Tibial artery (tissue), 4 donors: ENCODE data around the gene PXYLP1.

Experiments used
- DNase-seq, 2 donors: peaks; one replicate each; pipeline ENCODE4 v3.0.0-alpha.2; 2019
- H3K27ac ChIP-seq, 2 donors: fragments of 200-600 bp; sonication (generic) in 1 of 2; 1 replicate in 1 of 2; 2 replicates in 1 of 2; pipeline ENCODE4 v1.5.1; 2018 to 2019; ENCODE audit warnings: mild to moderate bottlenecking in 1 of 2
- H3K27me3 ChIP-seq, 2 donors: fragments of 200-600 bp; sonication (generic) in 1 of 2; one replicate each; pipeline versions ENCODE4 v1.5.1 to v1.6.0; 2016 to 2019
- H3K36me3 ChIP-seq, 3 donors: fragments of 200-600 bp; sonication (generic) in 2 of 3; one replicate each; pipeline ENCODE4 v1.5.1; 2016 to 2019; ENCODE audit warnings: mild to moderate bottlenecking in 2 of 3
- H3K4me1 ChIP-seq, 4 donors: fragments of 200-600 bp; sonication (generic) in 2 of 4; 1 replicate in 3 of 4; 2 replicates in 1 of 4; pipeline ENCODE4 v1.5.1; 2016 to 2019
- H3K4me3 ChIP-seq, 2 donors: fragments of 200-600 bp; sonication (generic) in 1 of 2; 1 replicate in 1 of 2; 2 replicates in 1 of 2; pipeline ENCODE4 v1.5.1; 2018 to 2019; ENCODE audit warnings: mild to moderate bottlenecking in 2 of 2
- H3K9me3 ChIP-seq, 3 donors: fragments of 200-600 bp; sonication (generic) in 1 of 3; one replicate each; pipeline ENCODE4 v1.5.1; 2016 to 2019
- intact Hi-C: fragments of 100-400 bp; cut with DNase I; formaldehyde crosslinking; loops from one replicate; pipeline ENCODE4 v1.15.0; 2023; ENCODE audit warnings: low total_unique reads
- TF ChIP-seq, protein P1 (sequence below), 2 experiments: fragments of 200-600 bp in 1 of 2; fragments of 450-650 bp in 1 of 2; IDR thresholded peaks; one replicate each; pipeline ENCODE4 v1.5.1; 2017 to 2019; ENCODE audit warnings: antibody characterized with exemption in 2 of 2, mild to moderate bottlenecking in 1 of 2, moderate library complexity in 1 of 2

The PXYLP1 gene

GRCh38 chr3:141223673-141224166 is 7.9 kb upstream of the PXYLP1 start:
- Histone ChIP-seq H3K4me3 (no peak overlapping the region), H3K4me1 (no peaks in the 10 kb centered on the region), H3K27ac (no peak overlapping the region), H3K9me3 (peaks cover 0 to 6% (median 0%) of the 10 kb centered on the region in 3 donors), H3K27me3 (no peaks in the 10 kb centered on the region), H3K36me3 (no peaks in the 10 kb centered on the region)
- TF ChIP-seq, protein P1, sequence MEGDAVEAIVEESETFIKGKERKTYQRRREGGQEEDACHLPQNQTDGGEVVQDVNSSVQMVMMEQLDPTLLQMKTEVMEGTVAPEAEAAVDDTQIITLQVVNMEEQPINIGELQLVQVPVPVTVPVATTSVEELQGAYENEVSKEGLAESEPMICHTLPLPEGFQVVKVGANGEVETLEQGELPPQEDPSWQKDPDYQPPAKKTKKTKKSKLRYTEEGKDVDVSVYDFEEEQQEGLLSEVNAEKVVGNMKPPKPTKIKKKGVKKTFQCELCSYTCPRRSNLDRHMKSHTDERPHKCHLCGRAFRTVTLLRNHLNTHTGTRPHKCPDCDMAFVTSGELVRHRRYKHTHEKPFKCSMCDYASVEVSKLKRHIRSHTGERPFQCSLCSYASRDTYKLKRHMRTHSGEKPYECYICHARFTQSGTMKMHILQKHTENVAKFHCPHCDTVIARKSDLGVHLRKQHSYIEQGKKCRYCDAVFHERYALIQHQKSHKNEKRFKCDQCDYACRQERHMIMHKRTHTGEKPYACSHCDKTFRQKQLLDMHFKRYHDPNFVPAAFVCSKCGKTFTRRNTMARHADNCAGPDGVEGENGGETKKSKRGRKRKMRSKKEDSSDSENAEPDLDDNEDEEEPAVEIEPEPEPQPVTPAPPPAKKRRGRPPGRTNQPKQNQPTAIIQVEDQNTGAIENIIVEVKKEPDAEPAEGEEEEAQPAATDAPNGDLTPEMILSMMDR (IDR thresholded peaks at IDR 0.05), result no peak
- intact Hi-C loops, result no loop called here
- no peak for DNase-seq

GRCh38 chr3:141225939-141226338 is 5.7 kb upstream of the PXYLP1 start:
- peaks cover 0 to 6% (median 3%) of the 10 kb centered on the region in 4 donors for H3K4me1 ChIP-seq
- no peaks in the 10 kb centered on the region for H3K27me3 ChIP-seq
- intact Hi-C loops, result no loop called here
- peaks cover 0 to 6% (median 0%) of the 10 kb centered on the region in 3 donors for H3K9me3 ChIP-seq
- H3K27ac ChIP-seq, result no peak overlapping the region
- H3K36me3 ChIP-seq, result no peaks in the 10 kb centered on the region
- no peak overlapping the region for H3K4me3 ChIP-seq
- TF ChIP-seq, protein P1 (IDR thresholded peaks at IDR 0.05), result no peak
- DNase-seq, result no peak

GRCh38 chr3:141227216-141227615 is 4.4 kb upstream of the PXYLP1 start:
- no peak for DNase-seq
- Histone ChIP-seq H3K27me3 (no peaks in the 10 kb centered on the region), H3K4me1 (peaks cover 0 to 10% (median 7%) of the 10 kb centered on the region in 4 donors), H3K36me3 (no peaks in the 10 kb centered on the region), H3K9me3 (peaks cover 0 to 6% (median 0%) of the 10 kb centered on the region in 3 donors), H3K27ac (no peak overlapping the region), H3K4me3 (no peak overlapping the region)
- TF ChIP-seq, protein P1 (IDR thresholded peaks at IDR 0.05), result no peak
- intact Hi-C loops, result no loop called here

GRCh38 chr3:141227752-141228151 is 3.9 kb upstream of the PXYLP1 start:
- Histone ChIP-seq H3K9me3 (peaks cover 0 to 6% (median 0%) of the 10 kb centered on the region in 3 donors), H3K36me3 (no peaks in the 10 kb centered on the region), H3K27ac (no peak overlapping the region), H3K27me3 (no peaks in the 10 kb centered on the region), H3K4me3 (no peak overlapping the region), H3K4me1 (peaks cover 0 to 15% (median 9%) of the 10 kb centered on the region in 4 donors)
- TF ChIP-seq, protein P1 (IDR thresholded peaks at IDR 0.05), result no peak
- intact Hi-C loops, result no loop called here
- DNase-seq, result no peak

DNA sequence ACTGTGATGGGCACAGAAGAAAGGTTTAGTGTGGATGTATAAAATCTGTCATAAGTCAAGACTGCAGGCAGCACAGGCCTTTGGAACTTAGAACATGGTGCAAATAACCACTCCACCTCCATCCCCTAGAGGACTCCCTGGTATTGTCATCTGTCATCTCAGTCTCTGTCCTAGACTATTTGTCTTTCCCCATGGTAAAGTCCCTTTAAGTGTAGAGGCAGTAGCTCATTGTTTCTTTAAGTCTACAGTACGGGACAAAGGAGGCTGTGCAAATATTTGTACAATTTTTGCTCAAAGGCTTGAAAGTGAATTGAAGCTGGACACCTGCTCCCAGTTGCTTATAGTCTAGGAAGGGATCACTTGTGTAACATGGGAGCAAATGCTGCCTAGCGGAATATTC is 3.2 kb upstream of the PXYLP1 start:
- H3K9me3 ChIP-seq, result peaks cover 0 to 4% (median 0%) of the 10 kb centered on the region in 3 donors
- no peaks in the 10 kb centered on the region for H3K36me3 ChIP-seq
- no peak overlapping the region for H3K27ac ChIP-seq
- DNase-seq, result no peak
- TF ChIP-seq, protein P1 (IDR thresholded peaks at IDR 0.05), result no peak
- H3K27me3 ChIP-seq, result no peaks in the 10 kb centered on the region
- peaks cover 0 to 21% (median 12%) of the 10 kb centered on the region in 4 donors for H3K4me1 ChIP-seq
- intact Hi-C loops, result no loop called here
- H3K4me3 ChIP-seq, result no peak overlapping the region

GRCh38 chr3:141229132-141229531 is 2.5 kb upstream of the PXYLP1 start:
- H3K4me1 ChIP-seq, result peaks cover 0 to 26% (median 12%) of the 10 kb centered on the region in 4 donors
- intact Hi-C loops, result no loop called here
- TF ChIP-seq, protein P1 (IDR thresholded peaks at IDR 0.05), result no peak

More at GRCh38 chr3:141229132-141229531, 2.5 kb upstream of the PXYLP1 start:
- no peaks in the 10 kb centered on the region for H3K9me3 ChIP-seq
- no peak for DNase-seq
- H3K36me3 ChIP-seq, result no peaks in the 10 kb centered on the region
- H3K27ac ChIP-seq, result no peak overlapping the region
- no peaks in the 10 kb centered on the region for H3K27me3 ChIP-seq
- H3K4me3 ChIP-seq, result no peak overlapping the region
